Spleen (tissue), 11 donors: Measurements from ENCODE around the gene SNCAIP. TPM values are rescaled to one million over a fixed set of nuclear protein-coding genes. Genes with fewer than 3 reads are reported as not detected.

Source experiments
- DNase-seq: peaks from one replicate; pipeline ENCODE4 v3.0.0-alpha.2; 2020
- H3K27ac ChIP-seq, 8 donors: fragments of 200-600 bp; sonication (generic) in 7 of 8; 1 replicate in 4 of 8; 2 replicates in 4 of 8; pipeline versions ENCODE4 v1.5.0 to v1.8.0; 2016 to 2021; ENCODE audit warnings: inconsistent platforms in 4 of 8, mild to moderate bottlenecking in 4 of 8, moderate library complexity in 1 of 8
- H3K27me3 ChIP-seq, 7 donors: fragments of 200-600 bp; sonication (generic) in 6 of 7; replicated peaks in 1 of 7; 1 replicate in 4 of 7; 2 replicates in 3 of 7; pipeline versions ENCODE4 v1.5.0 to v1.8.0; 2016 to 2021; ENCODE audit warnings: inconsistent platforms in 3 of 7, mild to moderate bottlenecking in 1 of 7
- H3K36me3 ChIP-seq, 6 donors: fragments of 200-600 bp; sonication (generic) in 5 of 6; 1 replicate in 4 of 6; 2 replicates in 2 of 6; pipeline versions ENCODE4 v1.5.0 to v1.8.0; 2016 to 2021; ENCODE audit warnings: inconsistent platforms in 2 of 6
- H3K4me1 ChIP-seq, 6 donors: fragments of 200-600 bp; sonication (generic) in 5 of 6; 1 replicate in 3 of 6; 2 replicates in 3 of 6; pipeline versions ENCODE4 v1.5.0 to v1.8.0; 2016 to 2021; ENCODE audit warnings: inconsistent platforms in 3 of 6
- H3K4me3 ChIP-seq, 8 donors: fragments of 200-600 bp; sonication (generic) in 7 of 8; 1 replicate in 4 of 8; 2 replicates in 4 of 8; pipeline versions ENCODE4 v1.5.0 to v1.8.0; 2016 to 2021; ENCODE audit warnings: inconsistent platforms in 4 of 8, mild to moderate bottlenecking in 4 of 8, moderate library complexity in 2 of 8
- H3K9me3 ChIP-seq, 8 donors: fragments of 200-600 bp; sonication (generic) in 7 of 8; 1 replicate in 4 of 8; 2 replicates in 4 of 8; pipeline versions ENCODE4 v1.5.0 to v1.8.0; 2016 to 2021; ENCODE audit warnings: inconsistent platforms in 4 of 8
- CTCF ChIP-seq, 11 experiments: fragments of 200-600 bp in 7 of 11; fragments of 450-650 bp in 4 of 11; sonication (generic) in 4 of 11; IDR thresholded peaks in 8 of 11; conservative IDR thresholded peaks in 3 of 11; 1 replicate in 7 of 11; 2 replicates in 4 of 11; pipeline versions ENCODE4 v1.4.0 to v1.8.0; 2016 to 2021; ENCODE audit warnings: antibody characterized with exemption in 11 of 11, inconsistent platforms in 4 of 11, mild to moderate bottlenecking in 1 of 11
- POLR2A ChIP-seq, 3 donors: fragments of 450-650 bp; IDR thresholded peaks; one replicate each; pipeline ENCODE4 v1.5.1; 2017; ENCODE audit warnings: antibody characterized with exemption in 3 of 3, mild to moderate bottlenecking in 1 of 3
- POLR2AphosphoS5 ChIP-seq, 3 donors: sonication (generic); formaldehyde crosslinking; IDR thresholded peaks; one replicate each; pipeline ENCODE4 v1.5.1; 2017; ENCODE audit warnings: antibody characterized with exemption in 3 of 3
- WGBS, 5 donors: extraction: QIAGEN DNeasy Blood & Tissue Kit in 3 of 5; methylation state at CpG; one replicate each; pipeline versions ENCODE4 v1.1.5 to v1.1.7; 2013 to 2018; 5-methylcytosine and 5-hydroxymethylcytosine counted together
- intact Hi-C: fragments of 100-400 bp; cut with DNase I; formaldehyde crosslinking; loops from one replicate; pipeline ENCODE4 v1.15.0; 2023; ENCODE audit warnings: low total_unique reads
- polyA plus RNA-seq, 3 donors: library from polyadenylated mRNA; stranded (reverse); fragments of 200-250 nt; gene quantifications; one replicate each; pipeline ENCODE4 v1.2.1, GENCODE V29; 2013
- total RNA-seq, 7 donors: library from RNA; depleted of rRNA in 3 of 7; stranded (reverse); fragments of >200 nt in 3 of 7; fragmentation: NEBNext Ultra II Directional in 4 of 7; extraction: Animal tissue kit (Norgen Biotek cat#: 25700) in 4 of 7; gene quantifications; one replicate each; pipeline versions ENCODE4 v1.1.0 to v1.2.1, GENCODE V29; 2016 to 2021
- donor health status: healthy with polysubstance abuse.
- donor health status: DM: no; HTN: no; CAD: no; lungs with moderate emphysema.
- donor health status: DM: no; HTN: no; CAD: no.
- donor health status: Bipolar disorder and iron deficiency.
- donor health status: healthy.
- donor health status: DM: no; HTN: no; CAD: no.
- donor health status: DM: yes; HTN: yes; CAD: no.

The SNCAIP gene
- total and polyA plus RNA-seq, 10 donors, result 5.4 to 51.3 (median 17.8) TPM

- Histone ChIP-seq H3K9me3 (no peaks in the 10 kb centered on the region), H3K27me3 (peaks cover 0 to 12% (median 0%) of the 10 kb centered on the region in 7 donors), H3K27ac (no peak overlapping the region), H3K4me1 (peaks cover 0 to 8% (median 0%) of the 10 kb centered on the region in 6 donors), H3K36me3 (no peaks in the 10 kb centered on the region), H3K4me3 (no peak overlapping the region)
- TF ChIP-seq CTCF (IDR thresholded peaks at IDR 0.05 in 8 of 11, conservative IDR thresholded peaks at IDR 0.05 in 3 of 11), result no peak
- TF ChIP-seq POLR2AphosphoS5 (IDR thresholded peaks at IDR 0.05), result no peak
- no peak for TF ChIP-seq POLR2A (IDR thresholded peaks at IDR 0.05)
- DNase-seq, result no peak
- intact Hi-C loops, result no loop called here
Measured at GRCh38 chr5:122412966-122413365, 100.9 kb downstream of the SNCAIP start.

GRCh38 chr5:122413722-122414121, 101.7 kb downstream of the SNCAIP start:
- H3K9me3 ChIP-seq, result no peaks in the 10 kb centered on the region
- H3K27ac ChIP-seq, result no peak overlapping the region
- no peak for TF ChIP-seq POLR2AphosphoS5 (IDR thresholded peaks at IDR 0.05)
- no peak for TF ChIP-seq POLR2A (IDR thresholded peaks at IDR 0.05)
- TF ChIP-seq CTCF (IDR thresholded peaks at IDR 0.05 in 8 of 11, conservative IDR thresholded peaks at IDR 0.05 in 3 of 11), result no peak
- H3K36me3 ChIP-seq, result no peaks in the 10 kb centered on the region
- 26 to 42% (median 37%) methylated on average over 3 of the region's 3 CpGs for WGBS, 5 donors
- DNase-seq, result no peak
- no peak overlapping the region for H3K4me3 ChIP-seq
- peaks cover 0 to 8% (median 0%) of the 10 kb centered on the region in 6 donors for H3K4me1 ChIP-seq
- H3K27me3 ChIP-seq, result peaks cover 0 to 12% (median 0%) of the 10 kb centered on the region in 7 donors
- intact Hi-C loops, result no loop called here

GRCh38 chr5:122415030-122415800, 103.2 kb downstream of the SNCAIP start:
- TF ChIP-seq POLR2AphosphoS5 (IDR thresholded peaks at IDR 0.05), result no peak
- no peak for TF ChIP-seq POLR2A (IDR thresholded peaks at IDR 0.05)
- TF ChIP-seq CTCF (IDR thresholded peaks at IDR 0.05 in 8 of 11, conservative IDR thresholded peaks at IDR 0.05 in 3 of 11), result peak; percentile 13 to 67 (median 55)
- Histone ChIP-seq H3K4me3 (no peak overlapping the region), H3K9me3 (no peaks in the 10 kb centered on the region), H3K4me1 (peaks cover 0 to 8% (median 0%) of the 10 kb centered on the region in 6 donors), H3K27me3 (peaks cover 0 to 12% (median 0%) of the 10 kb centered on the region in 7 donors), H3K36me3 (no peaks in the 10 kb centered on the region), H3K27ac (no peak overlapping the region)
- intact Hi-C loops, result loop anchor here (5.0 kb wide), 1 partner anchor 218 kb away; no protein-coding TSS in a partner anchor
- no peak for DNase-seq
- 45 to 50% (median 48%) methylated on average over 7 of the region's 7 CpGs for whole genome bisulfite sequencing, 5 donors

- 78 to 81% (median 80%) methylated on average over 5 of the region's 5 CpGs for WGBS, 5 donors
- Histone ChIP-seq H3K36me3 (no peaks in the 10 kb centered on the region), H3K27ac (no peak overlapping the region), H3K9me3 (no peaks in the 10 kb centered on the region), H3K4me1 (peaks cover 0 to 7% (median 0%) of the 10 kb centered on the region in 6 donors), H3K4me3 (no peak overlapping the region), H3K27me3 (peaks cover 0 to 12% (median 0%) of the 10 kb centered on the region in 7 donors)
- TF ChIP-seq CTCF (IDR thresholded peaks at IDR 0.05 in 8 of 11, conservative IDR thresholded peaks at IDR 0.05 in 3 of 11) (no peak), POLR2A (IDR thresholded peaks at IDR 0.05) (no peak), POLR2AphosphoS5 (IDR thresholded peaks at IDR 0.05) (no peak)
- no peak for DNase-seq
- intact Hi-C loops, result loop anchor here (5.0 kb wide), 1 partner anchor 218 kb away; no protein-coding TSS in a partner anchor
Measured at GRCh38 chr5:122415801-122416120, 103.7 kb downstream of the SNCAIP start.
